Measurements from ENCODE around the gene PKP1.

- no peak for TF ChIP-seq EZH2 (IDR thresholded peaks at IDR 0.05)
- TF ChIP-seq CTCF (IDR thresholded peaks at IDR 0.05), result no peak
- no peak for TF ChIP-seq EZH2phosphoT487 (IDR thresholded peaks at IDR 0.05)
Observed at GRCh38 chr1:201311356-201312011, 28.2 kb downstream of the PKP1 start.
